ENCODE data around the gene GLRX2.
"Not testable (repeated sequence)": the region's sequence is repeated elsewhere in the genome, so short reads cannot be mapped to it uniquely, and the experiment has no call there.

The GLRX2 gene, protein sequence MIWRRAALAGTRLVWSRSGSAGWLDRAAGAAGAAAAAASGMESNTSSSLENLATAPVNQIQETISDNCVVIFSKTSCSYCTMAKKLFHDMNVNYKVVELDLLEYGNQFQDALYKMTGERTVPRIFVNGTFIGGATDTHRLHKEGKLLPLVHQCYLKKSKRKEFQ

DNA sequence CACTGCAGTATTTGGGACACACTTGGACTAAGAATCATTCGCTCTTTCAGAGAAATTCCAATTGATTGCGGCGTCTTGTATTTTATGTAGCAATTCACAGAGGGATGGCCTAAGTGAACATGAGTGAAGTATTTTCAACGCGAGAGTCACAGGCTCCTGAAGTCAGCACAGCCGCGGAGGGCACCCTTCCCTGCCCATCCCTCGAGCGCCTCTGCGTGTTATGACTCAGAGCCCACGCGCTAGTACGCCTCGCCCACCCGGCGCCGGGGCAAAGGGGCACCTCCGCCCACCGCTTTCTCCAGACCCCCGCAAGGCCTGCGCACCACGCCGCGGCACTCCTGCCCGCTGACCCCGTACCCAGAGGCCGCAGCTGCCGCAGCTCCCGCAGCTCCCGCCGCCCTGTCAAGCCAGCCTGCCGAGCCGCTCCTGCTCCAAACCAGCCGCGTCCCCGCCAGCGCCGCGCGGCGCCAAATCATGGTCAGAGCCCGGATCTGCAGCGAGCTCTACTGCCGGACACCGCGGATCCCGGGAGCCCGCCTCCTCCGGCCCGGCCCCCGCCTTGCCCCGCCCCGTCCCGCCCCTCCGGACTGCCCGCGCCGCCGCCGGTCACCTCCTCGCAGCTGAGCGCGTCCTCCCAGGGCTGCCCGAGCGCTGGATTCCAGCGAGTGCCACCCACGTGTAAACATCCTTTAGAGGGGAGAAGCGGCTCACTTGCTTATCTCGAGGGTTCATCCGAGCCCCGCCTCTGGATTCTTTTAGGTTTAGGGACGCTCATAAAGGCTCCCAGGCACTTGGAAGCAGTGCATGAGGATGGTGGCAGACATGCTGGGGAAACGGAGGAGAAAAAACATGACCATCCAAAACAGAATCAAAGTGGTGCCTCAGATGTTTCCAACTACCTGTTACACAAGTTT lies at the start of gene GLRX2:
Gene GLRX2 (minus strand): TSS at position 508 of the 914 bp plus-strand sequence. CDS start 32 bp downstream, at position 476.
- DNase-seq (ENCODE audit: low read depth in 3 of 3): peak; percentile 45 to 55 (median 47)

GRCh38 chr1:193144999-193145398 lies 39.8 kb upstream of the GLRX2 start:
- no peak for DNase-seq (ENCODE audit: low read depth in 3 of 3)

GRCh38 chr1:193144361-193144938 lies 39.2 kb upstream of the GLRX2 start:
- no peak for DNase-seq (ENCODE audit: low read depth in 3 of 3)

GRCh38 chr1:193143285-193143684 lies 38.1 kb upstream of the GLRX2 start:
- no peak for DNase-seq (ENCODE audit: low read depth in 3 of 3)

GRCh38 chr1:193142409-193142808 lies 37.2 kb upstream of the GLRX2 start:
- no peak for DNase-seq (ENCODE audit: low read depth in 3 of 3)

DNA sequence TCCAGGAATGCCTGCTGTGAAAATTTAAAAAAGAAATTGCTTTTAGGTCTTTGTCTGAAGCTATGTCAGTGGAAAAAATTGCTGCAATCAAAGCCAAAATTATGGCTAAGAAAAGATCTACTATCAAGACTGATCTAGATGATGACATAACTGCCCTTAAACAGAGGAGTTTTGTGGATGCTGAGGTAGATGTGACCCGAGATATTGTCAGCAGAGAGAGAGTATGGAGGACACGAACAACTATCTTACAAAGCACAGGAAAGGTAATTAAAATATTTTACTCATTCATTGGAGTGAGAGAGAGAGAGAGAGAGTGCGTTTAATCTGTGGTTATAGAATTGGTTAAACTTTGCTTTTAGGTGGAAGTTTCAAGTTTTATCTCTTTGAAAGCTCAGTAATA lies 36.6 kb upstream of the GLRX2 start:
- no peak for DNase-seq (ENCODE audit: low read depth in 3 of 3)

DNA sequence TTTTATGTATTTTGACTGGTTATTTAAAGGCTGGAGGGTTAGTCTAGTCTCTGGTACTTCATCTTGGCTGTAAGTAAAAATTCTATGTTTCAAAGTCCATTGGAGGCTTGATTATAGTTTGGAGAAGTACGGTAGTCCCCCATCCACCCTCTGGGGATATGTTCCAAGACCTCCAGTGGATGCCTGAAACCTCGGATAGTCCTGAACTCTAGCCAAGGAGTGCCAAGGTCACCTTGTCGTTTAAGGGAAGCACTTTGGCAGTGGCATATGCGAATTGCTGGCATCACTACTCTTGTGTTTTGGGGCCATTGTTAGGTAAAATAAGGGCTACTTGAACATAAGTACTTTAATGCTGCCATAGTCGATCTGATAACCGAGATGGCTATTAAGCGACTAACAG lies 35.0 kb upstream of the GLRX2 start:
- no peak for DNase-seq (ENCODE audit: low read depth in 3 of 3)

GRCh38 chr1:193131266-193131860 lies 26.1 kb upstream of the GLRX2 start:
- no peak for DNase-seq (ENCODE audit: low read depth in 3 of 3)

GRCh38 chr1:193125369-193125768 lies 20.2 kb upstream of the GLRX2 start:
- no peak for DNase-seq (ENCODE audit: low read depth in 3 of 3)

- no peak for DNase-seq (ENCODE audit: low read depth in 3 of 3)
These were observed 18.5 kb upstream of the GLRX2 start for GRCh38 chr1:193123751-193124150.

DNA sequence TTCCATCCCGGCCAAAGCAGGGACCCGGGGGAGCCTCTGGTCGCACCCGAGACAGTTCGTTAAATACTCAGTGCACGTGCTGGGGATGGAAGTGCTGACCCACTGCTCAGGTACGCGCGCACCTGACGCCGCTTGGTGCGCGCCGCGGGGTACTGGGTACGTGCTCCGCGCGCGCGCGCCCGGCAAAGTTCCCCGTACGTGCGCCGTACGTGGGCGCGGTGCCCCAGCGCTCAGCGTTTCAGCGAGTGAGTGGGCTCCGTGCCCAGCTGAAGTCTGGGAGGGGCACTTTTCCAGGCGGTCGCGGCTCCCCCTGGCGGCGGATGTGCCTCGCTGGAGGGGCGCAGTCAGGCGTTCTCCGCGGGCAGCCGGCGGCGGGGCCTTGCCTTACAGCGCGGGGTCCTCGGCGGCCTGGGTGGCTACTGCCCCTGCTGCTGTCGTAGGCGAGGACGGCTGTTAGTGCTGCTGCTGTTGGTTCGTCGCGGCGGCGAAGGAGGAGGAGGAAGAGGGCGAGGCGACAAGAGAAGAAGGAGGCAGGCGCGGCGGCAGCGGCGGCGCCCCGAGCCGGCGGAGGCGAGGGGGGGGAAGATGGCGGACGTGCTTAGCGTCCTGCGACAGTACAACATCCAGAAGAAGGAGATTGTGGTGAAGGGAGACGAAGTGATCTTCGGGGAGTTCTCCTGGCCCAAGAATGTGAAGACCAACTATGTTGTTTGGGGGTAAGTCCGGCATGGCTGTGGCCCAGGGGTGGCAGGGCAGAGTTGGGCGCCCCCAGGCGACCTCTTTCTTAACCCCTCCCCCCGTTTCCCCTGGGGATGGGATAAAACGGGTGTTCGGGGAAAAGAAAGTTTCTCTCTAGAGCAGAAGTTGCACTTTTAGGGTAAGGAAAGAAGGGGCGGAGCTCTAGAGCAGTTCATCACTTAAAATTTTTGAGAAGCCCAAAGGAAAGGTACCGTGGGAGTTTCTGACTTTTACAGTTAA lies 16.7 kb upstream of the GLRX2 start, which contains the start of gene CDC73:
Gene CDC73 (plus strand): TSS at position 416 of the 978 bp plus-strand sequence. CDS start 170 bp downstream, at position 586.
- peak; percentile 99 to 100 (median 100) for DNase-seq (ENCODE audit: low read depth in 3 of 3)

DNA sequence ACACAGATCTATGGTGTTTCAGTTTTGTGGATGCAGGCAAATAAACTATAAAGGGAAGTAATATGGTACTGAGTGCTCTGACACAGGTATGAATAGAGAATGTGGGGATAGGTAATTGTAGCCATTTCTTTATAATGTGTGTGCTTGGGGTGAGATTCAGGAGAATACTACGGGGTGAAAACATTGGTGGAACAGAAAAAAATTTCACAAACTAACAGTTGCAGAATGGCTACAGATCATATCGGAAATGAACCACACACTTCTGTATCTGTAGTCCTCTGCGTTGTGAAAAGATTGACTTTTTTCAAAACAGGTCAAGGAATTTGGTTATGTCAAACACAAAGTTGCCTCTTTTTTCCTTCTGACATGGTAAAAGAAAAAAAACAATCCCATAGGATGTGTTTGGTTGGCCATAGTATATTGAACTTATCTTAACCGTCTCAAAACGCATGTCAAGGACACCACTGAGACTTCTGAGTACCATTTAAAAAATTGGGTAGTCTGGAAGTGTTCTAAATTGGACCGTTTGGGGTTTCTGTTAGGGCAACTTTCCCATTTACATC lies 15.5 kb upstream of the GLRX2 start:
- no peak for DNase-seq (ENCODE audit: low read depth in 3 of 3)

DNA sequence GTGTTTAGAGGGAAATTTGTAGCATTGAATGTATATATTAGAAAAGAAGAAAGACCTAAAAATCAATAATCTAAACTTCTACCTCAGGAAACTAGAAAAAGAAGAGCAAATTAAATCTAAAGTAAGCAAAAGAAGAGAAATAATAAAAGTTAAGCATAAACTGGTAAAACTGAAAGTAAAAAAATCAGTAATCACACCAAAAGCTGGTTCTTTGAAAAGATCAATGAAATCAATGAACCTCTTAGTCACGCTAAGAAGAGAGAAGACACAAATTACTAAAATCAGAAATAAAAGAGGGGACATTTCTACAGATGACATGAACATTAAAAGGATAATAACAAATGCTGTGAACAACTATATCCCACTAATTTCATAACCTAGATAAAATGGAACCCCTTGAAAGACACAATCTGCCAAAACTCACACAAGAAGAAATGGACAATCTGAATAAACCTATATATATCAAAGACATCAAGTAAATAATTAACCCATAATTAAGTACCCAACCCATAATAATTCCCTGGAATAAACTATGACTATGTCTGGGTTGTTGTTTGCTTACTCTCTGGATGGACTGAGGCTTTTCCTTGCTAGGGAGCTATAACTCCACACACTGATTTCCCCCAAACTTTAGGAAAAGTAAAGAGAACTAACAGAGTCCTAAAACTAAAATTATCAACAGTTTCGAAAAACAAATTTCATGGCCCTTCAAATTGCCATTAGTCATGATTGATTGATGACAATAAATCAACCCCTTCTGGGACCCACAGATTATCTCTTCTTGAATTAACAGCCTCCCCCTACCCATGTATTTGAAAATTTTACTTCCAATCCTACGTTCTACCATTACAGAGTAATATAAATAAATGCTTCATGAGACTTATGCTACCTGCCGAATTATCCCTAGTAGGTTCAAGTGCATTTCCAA lies 13.9 kb upstream of the GLRX2 start:
- DNase-seq (ENCODE audit: low read depth in 3 of 3): no peak

GRCh38 chr1:193118194-193118593 lies 13.0 kb upstream of the GLRX2 start:
- no peak for DNase-seq (ENCODE audit: low read depth in 3 of 3)

DNA sequence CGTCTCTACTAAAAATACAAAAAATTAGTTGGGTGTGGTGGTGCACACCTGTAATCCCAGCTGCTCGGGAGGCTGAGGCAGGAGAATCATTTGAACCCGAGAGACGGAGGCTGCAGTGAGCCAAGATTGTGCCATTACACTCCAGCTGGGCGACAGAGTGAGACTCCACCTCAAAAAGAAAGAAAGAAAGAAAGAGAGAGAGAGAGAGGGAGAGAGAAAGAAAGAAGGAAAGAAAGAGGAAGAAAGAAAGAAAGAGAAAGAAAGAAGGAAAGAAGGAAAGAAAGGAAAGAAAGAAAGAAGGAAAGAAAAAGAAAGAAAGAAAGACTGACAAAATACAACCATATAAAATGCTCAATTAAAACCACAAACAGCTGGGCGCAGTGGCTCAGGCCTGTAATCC lies 12.0 kb upstream of the GLRX2 start:
- not testable (repeated sequence) for DNase-seq (ENCODE audit: low read depth in 3 of 3)

DNA sequence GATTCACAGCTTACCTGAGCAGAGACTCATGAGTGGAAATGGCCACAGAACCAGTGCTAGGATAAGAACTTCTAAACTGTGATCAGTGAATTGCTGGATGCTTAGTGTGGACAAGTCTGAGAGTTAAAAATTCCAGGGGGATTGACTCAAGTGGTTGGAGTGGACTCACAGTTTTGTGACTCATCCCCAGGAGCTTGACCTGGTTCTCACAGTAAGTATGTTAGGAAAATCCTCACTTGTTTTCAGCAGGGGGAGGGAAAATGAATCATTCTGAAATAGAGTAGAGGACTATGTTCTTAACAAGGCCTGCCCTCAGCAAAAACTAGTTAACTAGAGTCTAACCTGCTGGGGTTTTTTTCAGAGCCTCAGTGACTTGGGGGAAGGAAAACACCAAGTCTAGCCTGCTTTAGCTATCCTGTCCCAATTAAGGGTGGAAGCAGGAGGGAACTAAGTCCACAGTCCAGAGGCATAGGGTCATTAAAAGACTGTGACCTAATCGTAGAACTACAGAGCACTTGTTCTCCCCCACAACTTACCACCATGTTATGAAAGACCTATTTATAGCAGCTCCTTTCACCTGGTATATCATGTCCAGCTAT lies 10.5 kb upstream of the GLRX2 start:
- DNase-seq (ENCODE audit: low read depth in 3 of 3): no peak

GRCh38 chr1:193114485-193115095 lies 9.4 kb upstream of the GLRX2 start:
- no peak for DNase-seq (ENCODE audit: low read depth in 3 of 3)

- DNase-seq (ENCODE audit: low read depth in 3 of 3): no peak
These were observed 8.7 kb upstream of the GLRX2 start for GRCh38 chr1:193113992-193114332.

All from stimulated activated CD4-positive, alpha-beta T cell treated with anti-CD3 and anti-CD28 coated beads, TNF-alpha, amount 100 ng/mL, for 4 hours (primary cell).